HG02678 (cell line): ENCODE data around the gene SZT2.

Experiments
- ATAC-seq: cut with Tn5 transposase; IDR thresholded peaks from one replicate; pipeline ENCODE4 v1.9.1; 2021; ENCODE audit warnings: mild to moderate bottlenecking, moderate library complexity; ENCODE audit not compliant: unreplicated experiment

Gene SZT2

GRCh38 chr1:43389326-43390313, at the start of gene SZT2, which contains the start of gene MED8:
SZT2 (plus strand) TSS chr1:43389899; CDS start chr1:43389969, 70 bp downstream.
MED8 (minus strand) TSS chr1:43389800; CDS start chr1:43389764, 36 bp downstream.
- ATAC-seq: peak; percentile 93

- no peak for ATAC-seq
Measured at GRCh38 chr1:43340559-43340958, 49.1 kb upstream of the SZT2 start.

DNA sequence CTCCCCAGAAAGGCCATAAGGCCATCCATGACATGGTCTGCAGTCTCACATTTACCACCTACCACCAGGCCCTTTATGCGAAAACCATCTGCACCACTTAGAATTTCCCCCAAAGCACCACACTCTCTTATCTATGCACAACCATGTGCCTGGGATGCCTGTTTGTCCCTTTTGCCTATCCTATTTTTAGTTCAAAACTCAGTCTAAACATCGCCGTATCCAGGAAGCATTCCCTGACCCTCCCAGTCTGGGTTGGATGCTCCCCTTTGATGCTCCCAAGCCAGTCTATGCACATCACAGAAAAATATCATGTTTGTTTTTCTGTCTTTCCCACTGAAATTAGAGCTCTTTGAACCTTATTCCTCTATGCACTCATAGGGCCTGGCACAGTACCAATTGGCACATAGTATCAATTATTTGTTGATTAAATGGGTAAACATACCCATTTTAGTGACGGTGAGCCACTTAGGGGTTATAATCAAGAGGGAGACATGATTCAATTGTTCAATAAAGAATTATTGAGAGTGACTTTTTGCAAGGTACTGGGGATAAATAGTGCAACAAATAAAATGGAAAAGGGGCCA, 45.3 kb upstream of the SZT2 start:
- no peak for ATAC-seq

GRCh38 chr1:43345120-43345519, 44.6 kb upstream of the SZT2 start:
- ATAC-seq: no peak

DNA sequence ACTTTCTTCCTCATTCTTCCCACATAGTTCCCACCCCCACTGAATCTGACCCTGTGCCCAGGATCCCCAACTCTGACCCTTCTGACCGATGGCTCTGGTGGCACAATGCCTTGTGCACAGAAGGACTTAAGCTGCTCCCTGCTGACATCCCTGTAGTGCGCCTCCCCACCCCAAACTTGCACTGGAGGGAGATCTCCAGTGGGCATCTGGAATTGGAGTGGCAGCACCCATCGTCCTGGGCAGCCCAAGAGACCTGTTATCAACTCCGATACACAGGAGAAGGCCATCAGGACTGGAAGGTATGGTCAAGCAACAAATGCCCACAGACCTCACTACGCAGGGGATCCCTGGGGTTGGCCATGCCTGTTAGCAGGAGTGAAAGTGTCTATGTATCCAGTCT, 43.1 kb upstream of the SZT2 start:
- ATAC-seq: no peak

- no peak for ATAC-seq
Measured at GRCh38 chr1:43348343-43348808, 41.3 kb upstream of the SZT2 start.

GRCh38 chr1:43348809-43349593, 40.7 kb upstream of the SZT2 start:
- peak; percentile 65 for ATAC-seq

- ATAC-seq: no peak
Measured at GRCh38 chr1:43349594-43350306, 39.9 kb upstream of the SZT2 start.

DNA sequence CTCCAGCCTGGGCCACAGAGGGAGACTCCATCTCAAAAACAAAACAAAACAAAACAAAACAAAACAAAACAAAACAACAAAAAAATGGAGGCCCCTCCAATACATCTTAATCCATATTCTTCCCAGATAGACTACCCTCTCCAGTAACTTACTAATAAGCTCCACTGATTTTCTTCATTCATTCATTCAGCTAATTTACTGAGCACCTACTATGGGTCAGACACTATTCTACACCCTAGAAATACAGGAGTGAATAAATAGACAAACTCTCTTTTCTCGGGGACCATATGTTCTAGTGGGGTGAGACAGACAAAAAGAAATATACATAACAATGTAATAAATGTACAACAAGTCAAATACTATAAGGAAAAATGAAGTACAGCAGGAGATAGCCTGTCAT, 38.7 kb upstream of the SZT2 start:
- ATAC-seq: no peak

- no peak for ATAC-seq
Measured at GRCh38 chr1:43351421-43352350, 38.0 kb upstream of the SZT2 start.

GRCh38 chr1:43352351-43352705, 37.4 kb upstream of the SZT2 start:
- no peak for ATAC-seq

GRCh38 chr1:43352881-43353280, 36.8 kb upstream of the SZT2 start:
- ATAC-seq: no peak

DNA sequence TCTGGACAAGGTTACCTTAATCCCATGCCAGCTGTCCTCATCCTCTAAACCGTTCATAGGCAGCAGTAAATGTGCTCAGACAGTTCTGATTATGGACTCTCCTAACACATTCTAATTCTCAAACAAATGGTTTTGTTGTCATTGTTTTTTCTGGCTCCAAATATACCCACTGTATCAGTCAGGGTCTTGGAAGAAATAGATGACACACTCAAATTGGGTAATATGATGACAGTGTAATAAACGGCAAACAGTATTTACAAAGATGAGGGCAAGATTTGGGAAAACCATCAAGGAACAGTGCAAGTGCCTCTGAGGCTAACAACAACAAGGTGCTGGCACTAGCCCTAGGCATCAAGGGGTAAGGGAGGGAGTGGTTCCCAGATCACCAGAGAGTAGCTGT, 35.2 kb upstream of the SZT2 start:
- ATAC-seq: no peak

DNA sequence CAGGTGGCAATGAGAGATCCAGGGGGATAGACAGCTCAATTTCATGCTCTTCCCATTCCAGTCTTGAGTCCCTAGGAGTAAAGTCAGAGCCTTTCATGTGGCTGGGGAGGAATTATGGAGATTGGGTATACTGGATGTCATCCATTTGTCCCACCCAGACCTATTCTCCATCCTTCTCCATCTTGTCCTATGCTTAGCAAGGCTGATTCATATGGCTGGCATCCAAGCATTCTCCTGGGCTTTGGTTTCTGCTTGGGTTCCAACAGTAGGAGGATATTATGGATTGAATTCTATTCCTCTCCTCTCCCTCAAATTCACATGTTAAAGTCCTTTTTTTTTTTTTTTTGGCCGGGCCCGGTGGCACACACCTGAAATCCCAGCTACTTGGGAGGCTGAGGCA, 34.8 kb upstream of the SZT2 start:
- ATAC-seq: no peak

GRCh38 chr1:43357251-43357650, 32.4 kb upstream of the SZT2 start:
- no peak for ATAC-seq

GRCh38 chr1:43358121-43358745, 31.5 kb upstream of the SZT2 start:
- ATAC-seq: peak; percentile 5

DNA sequence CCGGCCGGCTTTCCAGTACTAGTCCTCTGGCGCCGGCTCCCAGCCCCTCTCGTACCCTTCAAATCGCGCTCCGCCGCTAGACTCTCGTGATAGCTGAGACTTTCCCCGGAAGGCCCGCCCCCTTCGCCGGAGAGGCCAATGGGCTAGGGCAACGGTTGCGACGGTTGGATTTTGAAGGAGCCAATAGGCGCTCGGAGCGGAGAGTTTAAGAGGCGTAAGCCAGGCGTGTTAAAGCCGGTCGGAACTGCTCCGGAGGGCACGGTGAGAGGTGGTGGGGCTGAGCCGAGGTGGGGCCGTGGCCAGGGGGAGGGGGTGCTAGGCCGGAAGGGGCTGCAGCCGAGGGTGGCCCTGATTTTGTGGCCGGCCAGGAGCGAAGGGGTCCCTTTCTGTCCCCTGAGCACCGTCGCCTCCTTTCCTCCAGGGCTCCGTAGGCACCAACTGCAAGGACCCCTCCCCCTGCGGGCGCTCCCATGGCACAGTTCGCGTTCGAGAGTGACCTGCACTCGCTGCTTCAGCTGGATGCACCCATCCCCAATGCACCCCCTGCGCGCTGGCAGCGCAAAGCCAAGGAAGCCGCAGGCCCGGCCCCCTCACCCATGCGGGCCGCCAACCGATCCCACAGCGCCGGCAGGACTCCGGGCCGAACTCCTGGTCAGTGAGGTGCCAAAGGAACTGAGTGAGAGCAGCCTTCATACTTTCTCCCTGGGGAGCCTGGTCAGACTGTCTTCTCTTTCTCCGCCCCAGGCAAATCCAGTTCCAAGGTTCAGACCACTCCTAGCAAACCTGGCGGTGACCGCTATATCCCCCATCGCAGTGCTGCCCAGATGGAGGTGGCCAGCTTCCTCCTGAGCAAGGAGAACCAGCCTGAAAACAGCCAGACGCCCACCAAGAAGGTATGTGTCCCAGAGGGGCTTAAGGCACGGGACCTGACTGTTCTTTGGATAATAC, 30.7 kb upstream of the SZT2 start, which contains the start of gene CDC20:
TSS of gene CDC20 (plus strand) at position 236 of the 948 bp plus-strand sequence. CDS start at position 471, 235 bp downstream.
- peak; percentile 97 for ATAC-seq

GRCh38 chr1:43359696-43360095, 30.0 kb upstream of the SZT2 start:
- ATAC-seq: no peak
